Activated CD4-positive, alpha-beta T cell treated with anti-CD3 and anti-CD28 coated beads for 36 hours (primary cell): ENCODE results near the gene GSPT1. TPM values are rescaled to one million over a fixed set of nuclear protein-coding genes. Genes with fewer than 3 reads are reported as not detected.

ENCODE experiments used
- ATAC-seq: fragments of 200-7000 bp; cut with Tn5 transposase; one replicate; pipeline ENCODE4 v1.10.0; 2021; ENCODE audit warnings: mild to moderate bottlenecking, moderate library complexity
- CTCF ChIA-PET: fragments of 350-600 bp; sonication (Branson Sonifier 250); formaldehyde crosslinking; loops from one replicate; lab custom pipeline; 2021; ENCODE audit warnings: antibody characterized with exemption; lab: Charles Lee
- POLR2A ChIA-PET: fragments of 350-600 bp; sonication (Branson Sonifier 250); formaldehyde crosslinking; loops from one replicate; lab custom pipeline; 2021; ENCODE audit warnings: antibody characterized with exemption, inconsistent platforms; lab: Charles Lee
- DNase-seq: peaks from one replicate; pipeline ENCODE4 v3.0.0-alpha.2; 2020
- H3K27ac Mint-ChIP-seq: one replicate; pipeline ENCODE4 v1.8.0; 2021; ENCODE audit warnings: mixed read lengths
- H3K27me3 Mint-ChIP-seq: one replicate; pipeline ENCODE4 v1.8.0; 2021; ENCODE audit warnings: mixed read lengths
- H3K36me3 Mint-ChIP-seq: one replicate; pipeline ENCODE4 v1.8.0; 2021; ENCODE audit warnings: low read depth, mixed read lengths
- H3K4me1 Mint-ChIP-seq: one replicate; pipeline ENCODE4 v1.8.0; 2021; ENCODE audit warnings: mixed read lengths
- H3K4me3 Mint-ChIP-seq: one replicate; pipeline ENCODE4 v1.8.0; 2021; ENCODE audit warnings: mild to moderate bottlenecking, moderate library complexity, mixed read lengths
- H3K9me3 Mint-ChIP-seq: one replicate; pipeline ENCODE4 v1.8.0; 2021; ENCODE audit warnings: low read depth, mixed read lengths
- intact Hi-C, 2 experiments: fragments of 100-400 bp; cut with DNase I in 1 of 2; cut with micrococcal nuclease in 1 of 2; formaldehyde crosslinking; loops; one replicate each; pipeline versions ENCODE4 v1.14.2 to v1.15.1; 2022 to 2024; cut with DNase I, micrococcal nuclease
- total RNA-seq, 2 experiments: library from RNA; stranded (reverse); gene quantifications; one replicate each; pipeline ENCODE4 v1.2.3, GENCODE V29; 2021

GSPT1 gene
- total RNA-seq, 2 experiments from 2014 or later, result 234 to 260 TPM

DNA sequence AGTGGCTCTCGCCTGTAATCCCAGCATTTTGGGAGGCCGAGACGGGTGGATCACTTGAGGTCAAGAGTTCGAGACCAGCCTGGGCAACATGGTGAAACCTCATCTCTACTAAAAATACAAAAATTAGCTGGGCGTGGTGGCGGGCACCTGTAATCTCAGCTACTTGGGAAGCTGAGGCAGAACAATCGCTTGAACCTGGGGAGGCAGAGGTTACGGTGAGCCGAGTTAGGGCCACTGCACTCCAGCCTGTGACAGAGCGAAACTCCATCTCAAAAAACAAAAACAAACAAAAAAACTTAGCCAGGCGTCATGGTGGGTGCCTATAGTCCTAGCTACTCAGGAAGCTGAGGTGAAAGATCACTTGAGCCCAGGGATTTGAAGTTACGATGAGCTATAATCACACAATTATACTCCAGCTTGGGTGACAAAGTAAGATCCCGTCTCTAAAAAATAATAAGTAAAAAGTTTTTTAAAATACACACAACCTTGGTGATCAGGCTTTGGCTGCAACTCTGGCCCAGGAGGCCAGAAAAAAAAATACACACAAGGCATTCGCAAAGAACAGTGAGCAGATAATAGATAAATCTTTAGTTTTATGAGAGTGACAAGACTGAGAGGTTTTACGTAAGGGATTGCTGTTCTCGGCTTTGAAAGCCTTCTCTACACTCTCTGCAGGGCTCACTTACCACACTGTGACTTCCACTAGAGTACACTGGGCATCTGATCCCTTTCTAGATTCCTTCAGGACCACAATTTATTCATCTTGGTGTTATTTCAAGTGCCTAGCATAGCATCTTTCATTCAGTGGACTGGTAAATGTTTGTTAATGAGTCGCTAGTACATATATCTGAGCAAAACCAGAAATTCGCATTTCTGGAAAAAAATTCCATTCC, 5.9 kb downstream of the GSPT1 start:
- no peak for ATAC-seq
- Mint-ChIP-seq H3K36me3 (peaks cover 63% of the 10 kb centered on the region), H3K27me3 (no peaks in the 10 kb centered on the region), H3K4me1 (peaks cover 68% of the 10 kb centered on the region), H3K4me3 (peak overlapping the region; percentile 2), H3K27ac (peak overlapping the region; percentile 67), H3K9me3 (no peaks in the 10 kb centered on the region)
- ChIA-PET POLR2A (interaction anchor here (0.7 kb wide), 1 partner anchor 43 kb away, joined by 3 read pairs; no protein-coding TSS in a partner anchor), CTCF (no interaction called here)
- intact Hi-C loops, result loop anchor here (5.0 to 10.0 kb wide), 5 partner anchors 128 to 625 kb away; partner anchors contain the start of gene LITAF (in 1 of the 2)
- no peak for DNase-seq

DNA sequence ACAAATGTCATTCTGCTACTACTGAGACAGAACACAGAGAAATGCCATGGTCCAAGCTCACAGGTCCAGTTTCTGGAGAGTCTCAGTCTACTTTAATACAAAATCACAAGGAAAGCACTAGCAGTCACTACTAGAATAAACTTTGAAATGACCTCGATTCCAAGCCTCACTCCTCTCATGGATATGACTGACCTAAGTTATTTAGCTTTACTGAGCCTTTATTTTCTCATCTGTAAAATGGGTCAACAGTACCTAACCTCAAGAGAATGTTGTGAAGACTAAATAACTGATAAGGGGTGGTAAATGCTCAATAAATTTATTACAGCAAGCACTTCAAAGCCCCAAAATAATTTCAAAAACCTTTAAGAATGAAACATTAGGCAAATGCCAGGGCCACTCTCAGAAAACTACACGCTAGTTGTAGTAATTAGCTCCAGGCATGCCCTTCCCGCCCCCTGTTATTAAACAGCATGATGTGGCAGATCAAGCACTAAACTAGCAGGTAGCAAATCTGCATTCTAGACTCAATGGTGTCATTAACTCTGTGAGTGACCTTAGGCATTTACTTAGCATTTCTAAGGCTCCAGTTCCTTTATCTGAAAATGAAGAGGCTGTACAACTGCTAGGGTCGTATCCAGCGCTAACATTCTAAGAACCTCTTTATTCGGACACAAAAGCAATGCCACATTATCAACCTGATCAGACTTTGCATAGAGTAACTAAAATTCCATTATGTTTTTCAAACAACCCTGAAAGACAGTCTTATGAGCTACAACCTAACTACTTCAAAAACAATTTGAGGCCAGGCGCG, 8.4 kb downstream of the GSPT1 start:
- DNase-seq, result no peak
- intact Hi-C loops, result no loop called here
- Mint-ChIP-seq H3K9me3 (no peaks in the 10 kb centered on the region), H3K4me3 (no peak overlapping the region), H3K4me1 (peaks cover 68% of the 10 kb centered on the region), H3K36me3 (peaks cover 48% of the 10 kb centered on the region), H3K27me3 (no peaks in the 10 kb centered on the region), H3K27ac (peak overlapping the region; percentile 25)
- POLR2A ChIA-PET, result interaction anchor here (0.7 kb wide), 1 partner anchor 215 kb away, joined by 3 read pairs; no protein-coding TSS in a partner anchor
- CTCF ChIA-PET, result interaction anchor here (1.8 kb wide), 1 partner anchor 160 kb away, joined by 6 read pairs; no protein-coding TSS in a partner anchor
- ATAC-seq, result no peak

DNA sequence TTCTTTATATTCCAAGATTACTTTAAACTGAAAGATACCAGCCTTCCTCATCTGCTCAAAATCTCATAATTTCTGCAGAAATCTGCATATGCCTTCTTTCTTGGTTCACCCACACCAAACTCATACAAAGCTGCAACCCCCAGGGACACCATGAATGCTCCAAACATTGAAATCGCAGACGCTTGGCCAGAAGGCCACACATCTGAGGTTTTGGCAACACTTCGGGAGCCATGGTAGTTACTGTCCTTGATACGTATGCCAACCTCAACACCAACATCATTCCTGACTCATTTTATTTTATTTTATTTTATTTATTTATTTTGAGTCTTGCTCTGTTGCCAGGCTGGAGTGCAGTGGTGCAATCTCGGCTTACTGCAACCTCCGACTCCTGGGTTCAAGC, 11.8 kb downstream of the GSPT1 start:
- Mint-ChIP-seq H3K27ac (no peak overlapping the region), H3K4me1 (peaks cover 70% of the 10 kb centered on the region), H3K36me3 (peaks cover 29% of the 10 kb centered on the region), H3K4me3 (no peak overlapping the region), H3K9me3 (no peaks in the 10 kb centered on the region), H3K27me3 (no peaks in the 10 kb centered on the region)
- ATAC-seq (no peak), DNase-seq (no peak)
- intact Hi-C loops, result no loop called here
- ChIA-PET POLR2A (no interaction called here), CTCF (no interaction called here)

DNA sequence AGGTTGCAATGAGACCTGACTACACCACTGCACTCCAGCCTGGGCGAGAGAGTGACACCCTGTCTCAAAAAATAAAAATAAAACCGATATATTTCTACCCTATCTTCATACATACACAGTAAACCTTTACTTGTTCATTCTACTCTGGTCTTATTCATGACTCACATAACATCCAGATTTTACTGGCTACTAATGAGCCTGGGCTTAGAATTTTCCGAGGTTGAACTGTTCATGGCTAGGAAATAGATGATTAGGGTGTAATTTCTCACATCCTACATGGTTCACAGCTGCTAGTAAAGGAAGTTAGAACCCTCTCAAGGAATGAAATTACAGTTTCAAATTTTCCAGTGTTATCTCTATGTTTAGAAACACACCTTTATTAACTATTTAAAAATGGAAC, 14.7 kb downstream of the GSPT1 start:
- H3K27ac Mint-ChIP-seq, result peak overlapping the region; percentile 71
- ChIA-PET POLR2A (interaction anchor here (0.7 kb wide), 1 partner anchor 27 kb away, joined by 4 read pairs; no protein-coding TSS in a partner anchor), CTCF (no interaction called here)
- peaks cover 24% of the 10 kb centered on the region for H3K36me3 Mint-ChIP-seq
- intact Hi-C loops, result no loop called here
- peak; percentile 70 for ATAC-seq
- peaks cover 74% of the 10 kb centered on the region for H3K4me1 Mint-ChIP-seq
- DNase-seq, result no peak
- no peaks in the 10 kb centered on the region for H3K27me3 Mint-ChIP-seq
- H3K9me3 Mint-ChIP-seq, result no peaks in the 10 kb centered on the region
- no peak overlapping the region for H3K4me3 Mint-ChIP-seq

DNA sequence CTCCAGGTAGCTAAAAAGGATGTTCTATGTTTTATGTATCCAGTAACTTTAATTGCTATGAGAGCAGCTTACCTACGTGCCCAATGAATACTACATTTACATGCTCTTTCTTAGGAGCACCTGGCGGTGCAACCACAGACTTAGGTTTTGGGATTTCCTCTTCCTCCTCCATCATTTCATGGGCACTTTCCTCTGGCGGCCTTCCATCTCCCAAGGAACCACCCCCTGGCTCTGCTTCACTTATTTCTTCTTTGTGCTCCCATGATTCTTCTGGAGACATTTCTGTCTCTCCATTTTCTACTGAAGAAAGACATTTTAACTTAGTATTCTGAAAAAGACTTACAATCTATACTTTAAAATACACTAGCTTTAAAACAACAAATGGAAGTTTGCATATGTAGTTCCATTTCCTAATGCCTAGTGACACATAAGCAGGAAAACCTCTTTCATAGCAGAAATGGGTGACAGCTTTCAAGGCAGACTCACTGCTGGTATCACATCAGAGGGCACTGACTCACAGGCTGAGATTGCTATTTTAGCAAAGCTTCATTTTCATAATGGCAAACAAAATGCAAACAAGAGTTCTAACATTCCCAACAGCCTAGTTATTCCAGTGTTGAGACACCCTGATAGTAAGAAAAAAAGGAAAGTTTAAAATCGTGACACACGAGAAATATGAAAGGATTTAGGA, 19.1 kb downstream of the GSPT1 start:
- ChIA-PET POLR2A (interaction anchor here (0.7 kb wide), 1 partner anchor 198 kb away, joined by 3 read pairs; no protein-coding TSS in a partner anchor), CTCF (interaction anchor here (0.8 to 1.1 kb wide), 3 partner anchors 19 to 99 kb away, joined by 3 read pairs; partner anchors contain the start of gene GSPT1)
- peak; percentile 70 for ATAC-seq

DNA sequence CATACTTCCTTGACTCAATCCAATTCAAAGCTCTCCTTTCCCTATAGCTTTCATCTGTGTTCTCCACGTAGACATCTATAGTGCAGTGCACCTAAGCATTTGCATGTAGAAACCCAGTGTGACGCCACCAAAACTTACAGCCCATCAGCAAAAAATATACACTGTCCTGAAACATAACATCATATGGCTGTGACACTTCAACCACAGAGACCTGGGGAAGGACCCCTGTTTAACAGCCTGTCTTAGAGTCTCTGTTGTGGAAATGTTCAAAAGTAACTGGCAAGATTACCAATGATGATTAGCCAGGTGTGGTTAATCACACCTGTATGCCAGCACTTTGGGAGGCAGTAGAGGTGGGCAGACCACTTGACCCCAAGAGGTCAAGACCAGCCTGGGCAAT, 22.2 kb downstream of the GSPT1 start:
- ATAC-seq, result no peak
- intact Hi-C loops, result no loop called here

More for the DNA sequence above, 19.1 kb downstream of the GSPT1 start:
- peak; percentile 27 for DNase-seq
- intact Hi-C loops, result no loop called here
- Mint-ChIP-seq H3K27ac (peak overlapping the region; percentile 77), H3K9me3 (no peaks in the 10 kb centered on the region), H3K4me3 (no peak overlapping the region), H3K36me3 (peaks cover 29% of the 10 kb centered on the region), H3K4me1 (peaks cover 49% of the 10 kb centered on the region), H3K27me3 (no peaks in the 10 kb centered on the region)

DNA sequence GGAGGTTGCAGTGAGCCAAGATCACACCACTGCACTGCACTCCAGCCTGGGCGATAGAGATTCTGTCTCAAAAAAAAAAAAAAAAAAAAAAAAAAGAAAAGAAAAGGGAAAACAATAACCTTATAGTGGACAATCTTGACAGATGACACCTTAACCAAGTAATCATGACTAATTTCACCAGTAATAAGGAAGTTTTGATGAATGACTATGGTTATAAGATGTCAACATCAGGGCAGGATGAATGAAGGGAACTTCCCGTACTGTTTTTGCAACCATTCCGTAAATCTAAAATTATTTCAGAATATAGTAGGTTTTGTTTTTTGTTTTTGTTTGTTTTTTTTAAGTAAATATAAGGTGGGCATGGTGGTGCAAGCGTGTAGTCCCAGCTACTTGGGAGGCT, 23.0 kb downstream of the GSPT1 start:
- ChIA-PET POLR2A (interaction anchor here (0.6 to 0.7 kb wide), 2 partner anchors 186 to 188 kb away, joined by 3 read pairs; no protein-coding TSS in a partner anchor), CTCF (interaction anchor here (0.6 to 1.0 kb wide), 2 partner anchors 101 to 175 kb away, joined by 3 read pairs; no protein-coding TSS in a partner anchor)
- no peak for ATAC-seq
- DNase-seq, result no peak
- no peak overlapping the region for H3K4me3 Mint-ChIP-seq
- no peaks in the 10 kb centered on the region for H3K9me3 Mint-ChIP-seq
- peaks cover 37% of the 10 kb centered on the region for H3K36me3 Mint-ChIP-seq
- H3K4me1 Mint-ChIP-seq, result peaks cover 15% of the 10 kb centered on the region
- H3K27me3 Mint-ChIP-seq, result no peaks in the 10 kb centered on the region
- no peak overlapping the region for H3K27ac Mint-ChIP-seq
- intact Hi-C loops, result no loop called here

More for the DNA sequence above, 22.2 kb downstream of the GSPT1 start:
- H3K27ac Mint-ChIP-seq, result no peak overlapping the region
- POLR2A ChIA-PET, result interaction anchor here (0.6 to 0.7 kb wide), 2 partner anchors 185 to 187 kb away, joined by 3 read pairs; no protein-coding TSS in a partner anchor
- peaks cover 21% of the 10 kb centered on the region for H3K4me1 Mint-ChIP-seq
- H3K27me3 Mint-ChIP-seq, result no peaks in the 10 kb centered on the region
- H3K9me3 Mint-ChIP-seq, result no peaks in the 10 kb centered on the region
- no peak for DNase-seq
- H3K36me3 Mint-ChIP-seq, result peaks cover 37% of the 10 kb centered on the region
- no peak overlapping the region for H3K4me3 Mint-ChIP-seq
- CTCF ChIA-PET, result interaction anchor here (1.0 kb wide), 1 partner anchor 100 kb away, joined by 3 read pairs; no protein-coding TSS in a partner anchor

DNA sequence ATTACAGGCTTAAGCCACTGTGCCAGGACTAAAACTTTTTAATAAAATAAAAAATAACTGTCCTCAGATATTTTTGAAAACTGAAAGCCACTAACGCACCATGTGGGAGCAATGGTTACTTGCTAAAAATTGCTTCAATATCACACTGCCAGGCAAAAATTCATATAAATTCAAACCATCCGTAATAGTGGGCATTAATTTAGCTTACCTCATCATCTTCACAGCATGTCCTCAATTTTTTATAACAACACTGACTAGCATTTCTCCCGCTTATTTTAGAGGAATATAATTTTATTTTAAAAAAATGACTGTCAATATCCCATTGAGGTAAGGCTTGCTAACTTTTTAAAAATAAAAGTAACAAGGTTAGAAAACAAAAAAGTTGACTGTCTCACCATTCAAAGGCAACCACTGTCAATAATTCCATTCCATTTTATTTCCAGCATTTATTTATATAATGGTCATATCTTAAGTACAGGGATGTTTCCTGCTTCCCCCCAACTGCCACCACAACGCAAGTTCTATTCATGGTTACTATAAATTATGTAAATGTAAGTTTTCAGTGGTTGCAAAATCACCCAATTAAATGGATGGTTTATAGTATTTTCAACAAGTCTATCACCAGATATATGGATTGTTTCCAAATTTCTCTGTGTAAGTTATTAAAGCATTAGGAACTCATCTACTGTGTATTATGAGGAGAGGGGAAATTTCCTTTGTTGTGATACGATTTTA, 25.4 kb downstream of the GSPT1 start:
- no peak overlapping the region for H3K27ac Mint-ChIP-seq
- intact Hi-C loops, result no loop called here
- ChIA-PET CTCF (no interaction called here), POLR2A (no interaction called here)
- peaks cover 45% of the 10 kb centered on the region for H3K36me3 Mint-ChIP-seq
- H3K27me3 Mint-ChIP-seq, result no peaks in the 10 kb centered on the region
- H3K9me3 Mint-ChIP-seq, result no peaks in the 10 kb centered on the region
- no peak for DNase-seq
- no peak overlapping the region for H3K4me3 Mint-ChIP-seq
- H3K4me1 Mint-ChIP-seq, result no peaks in the 10 kb centered on the region
- no peak for ATAC-seq

DNA sequence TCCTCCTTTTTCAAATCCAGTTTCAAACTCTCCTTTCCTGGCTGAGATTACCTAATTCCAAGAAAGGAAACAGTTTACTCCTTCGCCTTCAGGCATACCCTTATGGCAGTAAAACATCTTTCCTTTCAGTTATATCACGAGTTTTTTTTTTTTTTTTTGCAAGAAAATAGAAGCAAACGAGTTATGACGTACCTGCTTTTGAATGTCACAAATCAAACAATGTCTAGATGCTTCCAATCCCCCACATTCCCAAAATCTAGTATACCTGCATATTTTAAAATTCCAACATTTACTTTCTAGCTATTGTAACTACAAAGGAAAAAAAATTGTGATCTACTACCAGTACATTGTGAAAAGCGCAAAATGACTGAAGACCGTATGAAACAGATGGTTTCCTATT, 28.9 kb downstream of the GSPT1 start:
- Mint-ChIP-seq H3K9me3 (no peaks in the 10 kb centered on the region), H3K27me3 (no peaks in the 10 kb centered on the region), H3K4me3 (no peak overlapping the region), H3K36me3 (peaks cover 50% of the 10 kb centered on the region), H3K4me1 (no peaks in the 10 kb centered on the region), H3K27ac (peak overlapping the region; percentile 61)
- ChIA-PET CTCF (no interaction called here), POLR2A (interaction anchor here (0.6 kb wide), 1 partner anchor 29 kb away, joined by 3 read pairs; the partner anchor contains the start of gene GSPT1)
- DNase-seq, result no peak
- no peak for ATAC-seq
- intact Hi-C loops, result no loop called here

DNA sequence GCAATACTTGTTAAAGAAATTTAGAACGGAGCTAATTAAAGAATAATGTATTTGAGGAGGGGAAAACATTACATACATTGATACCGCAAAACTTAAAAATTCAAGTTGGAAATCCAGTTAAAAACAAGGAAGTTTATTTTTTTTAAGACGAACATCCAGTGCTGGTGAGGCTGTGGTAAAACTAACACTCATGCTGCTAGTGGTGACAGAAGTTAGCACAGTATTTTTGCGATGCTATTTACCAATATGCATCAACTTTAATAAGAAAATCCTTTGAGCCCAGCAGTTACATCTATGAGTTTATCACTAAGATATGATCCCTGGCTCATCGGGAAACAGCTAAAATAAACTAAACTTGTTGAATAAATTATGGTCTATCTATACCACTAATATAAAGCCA, 31.7 kb downstream of the GSPT1 start:
- H3K4me1 Mint-ChIP-seq, result no peaks in the 10 kb centered on the region
- H3K27me3 Mint-ChIP-seq, result no peaks in the 10 kb centered on the region
- ChIA-PET POLR2A (no interaction called here), CTCF (interaction anchor here (0.6 to 0.7 kb wide), 2 partner anchors 36 to 159 kb away, joined by 3 read pairs; no protein-coding TSS in a partner anchor)
- ATAC-seq (no peak), DNase-seq (no peak)
- no peaks in the 10 kb centered on the region for H3K9me3 Mint-ChIP-seq
- H3K36me3 Mint-ChIP-seq, result peaks cover 58% of the 10 kb centered on the region
- intact Hi-C loops, result no loop called here
- H3K4me3 Mint-ChIP-seq, result no peak overlapping the region
- H3K27ac Mint-ChIP-seq, result no peak overlapping the region
